Transverse colon (tissue), 4 donors: ENCODE data around the gene UCHL3.

Experiments
- EP300 ChIP-seq: sonication (generic); formaldehyde crosslinking; IDR thresholded peaks from one replicate; pipeline ENCODE4 v1.6.1; 2017; ENCODE audit warnings: antibody characterized with exemption, low read depth
- POLR2A ChIP-seq: fragments of 450-650 bp; IDR thresholded peaks from one replicate; pipeline ENCODE4 v1.6.1; 2016; ENCODE audit warnings: antibody characterized with exemption, mild to moderate bottlenecking, moderate library complexity
- POLR2AphosphoS5 ChIP-seq, 3 donors: sonication (generic); formaldehyde crosslinking; IDR thresholded peaks; one replicate each; pipeline ENCODE4 v1.6.1; 2016; ENCODE audit warnings: antibody characterized with exemption in 3 of 3
- TF ChIP-seq, protein P1 (sequence below), 5 experiments: fragments of 200-600 bp in 3 of 5; fragments of 450-650 bp in 2 of 5; sonication (generic) in 3 of 5; IDR thresholded peaks; 1 replicate in 2 of 5; 2 replicates in 3 of 5; pipeline ENCODE4 v1.5.1; 2016 to 2017; ENCODE audit warnings: antibody characterized with exemption in 5 of 5, inconsistent platforms in 3 of 5, mild to moderate bottlenecking in 2 of 5, moderate library complexity in 1 of 5

- TF ChIP-seq, protein P1, sequence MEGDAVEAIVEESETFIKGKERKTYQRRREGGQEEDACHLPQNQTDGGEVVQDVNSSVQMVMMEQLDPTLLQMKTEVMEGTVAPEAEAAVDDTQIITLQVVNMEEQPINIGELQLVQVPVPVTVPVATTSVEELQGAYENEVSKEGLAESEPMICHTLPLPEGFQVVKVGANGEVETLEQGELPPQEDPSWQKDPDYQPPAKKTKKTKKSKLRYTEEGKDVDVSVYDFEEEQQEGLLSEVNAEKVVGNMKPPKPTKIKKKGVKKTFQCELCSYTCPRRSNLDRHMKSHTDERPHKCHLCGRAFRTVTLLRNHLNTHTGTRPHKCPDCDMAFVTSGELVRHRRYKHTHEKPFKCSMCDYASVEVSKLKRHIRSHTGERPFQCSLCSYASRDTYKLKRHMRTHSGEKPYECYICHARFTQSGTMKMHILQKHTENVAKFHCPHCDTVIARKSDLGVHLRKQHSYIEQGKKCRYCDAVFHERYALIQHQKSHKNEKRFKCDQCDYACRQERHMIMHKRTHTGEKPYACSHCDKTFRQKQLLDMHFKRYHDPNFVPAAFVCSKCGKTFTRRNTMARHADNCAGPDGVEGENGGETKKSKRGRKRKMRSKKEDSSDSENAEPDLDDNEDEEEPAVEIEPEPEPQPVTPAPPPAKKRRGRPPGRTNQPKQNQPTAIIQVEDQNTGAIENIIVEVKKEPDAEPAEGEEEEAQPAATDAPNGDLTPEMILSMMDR (IDR thresholded peaks at IDR 0.05): no peak
- TF ChIP-seq EP300 (no peak), POLR2A (no peak), POLR2AphosphoS5 (IDR thresholded peaks at IDR 0.05) (no peak)
These were observed 35.3 kb upstream of the UCHL3 start for GRCh38 chr13:75514080-75514995.
